T-helper 2 cell (primary cell): ENCODE measurements around the gene ABCA1.

Experiments used
- DNase-seq, 5 experiments: peaks; one replicate each; pipeline versions ENCODE4 v3.0.0 to v3.0.0-alpha.2; 2012 to 2022

Gene ABCA1

GRCh38 chr9:104835161-104835560 lies 92.8 kb downstream of the ABCA1 start:
- no peak for DNase-seq

GRCh38 chr9:104833696-104834095 lies 94.3 kb downstream of the ABCA1 start:
- DNase-seq: no peak

GRCh38 chr9:104831681-104832080 lies 96.3 kb downstream of the ABCA1 start:
- DNase-seq: peak in 1 of 5 experiments; percentile 15

DNA sequence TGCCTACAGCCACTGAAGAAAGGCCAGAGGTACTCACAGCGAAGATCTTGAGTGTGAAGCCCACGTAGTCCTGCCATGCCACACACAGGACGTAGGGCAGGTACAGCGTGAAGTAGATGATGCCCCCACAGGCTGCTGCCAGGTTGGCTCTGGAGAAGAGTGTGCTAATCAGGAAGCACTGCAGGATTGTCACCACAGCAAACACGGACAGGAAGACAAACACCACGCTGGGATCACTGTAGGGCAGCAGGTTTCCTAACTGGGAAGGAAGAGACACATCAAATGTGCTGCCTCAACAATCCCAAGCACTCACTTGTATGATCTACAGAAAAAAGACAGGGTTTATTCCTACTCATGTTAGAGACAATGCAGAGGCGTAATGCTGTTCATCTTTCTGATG lies 101.0 kb downstream of the ABCA1 start:
- DNase-seq: no peak

DNA sequence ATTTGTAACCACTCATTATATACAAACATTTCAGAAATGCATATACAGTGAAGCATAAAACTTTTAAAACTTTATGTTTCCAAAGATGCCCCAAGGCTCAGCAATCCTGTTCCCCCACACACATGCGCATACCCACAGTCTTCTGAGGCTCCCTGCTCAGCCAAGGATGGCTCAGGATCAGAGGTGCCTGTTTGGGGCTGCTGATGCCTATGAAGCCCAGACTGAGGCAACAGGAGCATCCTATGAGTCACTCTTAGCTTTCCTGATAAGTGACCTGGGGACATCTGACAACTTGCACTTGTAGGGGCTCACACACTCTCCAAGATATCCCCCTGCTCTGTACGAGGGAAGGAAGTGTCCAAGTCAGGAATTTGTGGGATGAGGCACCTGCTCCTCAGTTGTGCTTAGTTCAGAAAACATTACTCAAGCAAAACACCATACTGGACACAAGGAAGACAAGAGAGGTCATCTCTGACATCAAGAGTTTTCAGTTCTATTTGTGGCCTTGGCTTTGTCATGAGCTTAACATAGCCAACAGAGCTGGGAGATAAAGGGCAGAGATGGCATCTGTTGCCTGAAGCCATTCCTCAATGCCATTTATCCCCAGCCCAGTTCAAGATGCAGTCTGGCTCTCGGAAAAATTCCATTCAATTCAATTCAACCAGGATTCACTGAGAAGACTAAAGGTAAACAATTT lies 101.7 kb downstream of the ABCA1 start:
- no peak for DNase-seq

DNA sequence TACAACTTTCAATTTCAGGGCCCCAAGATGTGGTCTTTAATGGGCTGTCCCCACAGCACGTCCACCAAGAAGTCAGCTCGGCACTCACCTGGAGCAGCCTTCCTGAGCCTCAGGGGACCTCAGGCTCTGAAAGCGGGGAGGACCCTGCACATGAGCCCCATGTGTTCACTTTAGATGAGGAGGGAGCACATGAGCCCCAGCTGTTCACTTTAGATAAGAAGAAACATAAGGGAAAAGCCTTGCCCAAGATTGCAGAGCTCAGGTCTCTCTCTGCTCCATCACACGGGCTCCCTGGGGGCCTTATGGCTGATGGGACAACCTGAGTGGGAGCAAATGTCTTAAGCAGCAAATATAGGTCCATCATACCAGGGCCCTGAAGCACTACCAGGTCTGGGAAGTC lies 107.6 kb downstream of the ABCA1 start:
- no peak for DNase-seq

- no peak for DNase-seq
Observed at GRCh38 chr9:104819033-104819432, 108.9 kb downstream of the ABCA1 start.

GRCh38 chr9:104817437-104817836 lies 110.5 kb downstream of the ABCA1 start:
- DNase-seq: no peak

DNA sequence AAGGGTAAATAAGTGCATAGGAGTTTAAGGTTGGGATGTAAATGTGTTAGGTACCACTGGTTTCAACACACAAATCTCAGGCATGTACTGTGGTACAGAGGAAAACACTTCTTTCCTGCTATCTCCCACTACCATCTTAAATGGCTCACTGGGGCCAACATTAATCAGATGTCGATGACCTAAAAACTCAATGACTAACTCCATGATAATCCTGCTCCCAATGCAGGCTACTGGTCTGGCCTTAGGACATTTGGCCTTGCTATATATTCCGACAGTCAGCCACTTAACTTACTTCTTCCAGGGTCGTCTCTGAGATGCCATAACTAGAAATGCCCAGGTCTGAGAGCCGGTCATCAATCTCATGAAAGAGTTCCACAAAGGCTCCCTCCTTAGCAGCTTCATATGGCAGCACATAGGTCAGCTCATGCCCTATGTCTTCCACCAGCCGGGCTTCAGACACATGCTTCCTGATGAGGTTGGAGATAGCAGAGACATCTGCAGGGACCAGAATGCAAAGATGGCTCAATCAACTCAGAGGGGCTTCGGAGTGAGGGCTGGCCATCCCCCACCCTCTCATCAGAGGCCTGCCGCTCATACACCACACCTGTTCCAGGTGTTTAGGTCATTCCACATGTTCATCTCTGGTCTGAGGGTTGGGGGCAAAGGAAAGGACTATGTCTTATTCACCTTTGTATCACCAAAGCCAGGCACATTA lies 111.9 kb downstream of the ABCA1 start:
- DNase-seq: no peak

DNA sequence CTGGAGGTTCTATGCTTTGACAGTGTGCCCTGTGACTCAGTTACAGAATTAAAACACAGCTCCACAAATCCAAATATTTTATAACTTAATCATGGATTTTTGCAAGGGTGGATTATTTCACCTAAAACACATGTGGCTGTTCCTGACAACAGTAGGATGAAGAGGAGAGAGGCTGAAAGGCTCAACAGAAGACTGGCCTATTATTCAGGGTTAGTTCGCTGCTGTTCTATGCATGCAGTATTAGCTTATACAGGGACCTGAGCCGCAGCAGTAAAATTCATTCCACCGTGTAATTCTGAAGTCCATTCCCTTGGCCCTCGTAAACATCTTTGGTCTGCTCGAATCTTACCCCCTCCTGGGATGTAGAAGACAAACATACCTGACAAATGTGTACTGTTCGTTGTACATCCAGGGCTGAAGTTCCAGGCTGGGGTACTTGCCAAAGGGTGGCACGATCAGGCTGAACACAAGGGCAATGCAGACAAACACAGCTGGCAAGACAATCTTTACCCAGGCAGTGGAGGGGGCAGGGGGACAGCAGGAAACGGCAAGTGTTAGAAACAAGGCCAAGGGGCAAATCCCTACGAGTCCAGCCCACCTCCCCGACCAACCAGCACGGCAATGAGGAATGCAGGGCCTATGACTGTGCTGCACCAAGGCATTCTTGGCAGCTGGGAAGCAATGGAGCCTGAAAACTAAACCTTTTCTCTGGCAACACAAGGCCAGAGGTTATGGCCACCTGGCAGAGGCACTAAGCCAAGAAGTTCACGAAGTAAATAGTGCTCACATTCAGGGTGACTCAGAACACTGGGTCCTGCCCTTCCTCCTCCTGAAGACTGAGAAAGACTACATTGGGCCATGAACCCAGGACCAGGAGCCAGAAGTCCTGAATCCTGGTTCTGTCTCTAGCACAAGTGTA lies 117.3 kb downstream of the ABCA1 start:
- no peak for DNase-seq

DNA sequence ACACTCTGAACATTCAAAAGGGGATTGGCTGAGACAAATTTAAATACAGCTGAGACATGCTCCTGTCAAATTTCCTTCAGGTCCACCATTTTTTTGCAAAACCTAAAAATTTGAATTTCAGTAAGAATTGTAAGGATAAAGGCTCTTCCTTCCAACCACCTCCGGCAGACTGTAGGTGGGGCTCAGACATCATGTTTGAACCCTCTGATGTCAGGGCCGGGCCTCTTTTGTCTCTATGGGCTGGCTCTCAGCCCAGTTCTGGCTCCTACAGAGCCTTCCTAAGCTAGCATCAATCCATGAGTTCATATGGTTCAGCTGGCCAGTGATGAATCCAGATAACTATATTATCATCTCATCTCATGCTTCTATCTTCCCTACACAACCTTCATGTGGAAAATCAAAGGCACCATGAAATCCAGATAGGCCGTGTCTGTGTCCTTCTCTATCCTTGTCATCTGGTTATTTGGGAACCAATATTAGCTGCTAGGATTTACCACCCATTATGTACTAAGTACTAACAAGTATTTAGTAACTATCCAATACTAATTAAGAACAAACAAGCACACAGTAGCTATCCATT lies 119.8 kb downstream of the ABCA1 start:
- DNase-seq: no peak

- no peak for DNase-seq
Observed at GRCh38 chr9:104805441-104805840, 122.5 kb downstream of the ABCA1 start.

DNA sequence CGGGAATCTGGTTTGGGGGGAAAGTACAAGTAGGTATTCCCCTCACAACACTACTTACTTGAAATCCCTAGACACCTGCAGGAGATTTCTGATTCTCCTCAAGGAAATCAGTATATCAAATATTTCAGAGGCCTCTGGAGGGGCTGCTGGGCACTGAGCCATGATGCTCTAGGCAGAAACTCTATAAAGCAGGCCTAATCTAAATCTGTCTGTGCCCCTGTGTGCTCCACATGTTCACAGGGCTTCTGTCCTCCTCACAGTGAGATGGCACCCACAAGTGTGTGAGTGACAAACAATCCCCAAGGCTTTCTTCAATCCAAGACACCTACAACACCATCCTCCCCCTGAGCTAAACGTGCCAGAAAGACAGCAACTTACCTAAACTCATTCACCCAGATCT lies 125.0 kb downstream of the ABCA1 start:
- no peak for DNase-seq

DNA sequence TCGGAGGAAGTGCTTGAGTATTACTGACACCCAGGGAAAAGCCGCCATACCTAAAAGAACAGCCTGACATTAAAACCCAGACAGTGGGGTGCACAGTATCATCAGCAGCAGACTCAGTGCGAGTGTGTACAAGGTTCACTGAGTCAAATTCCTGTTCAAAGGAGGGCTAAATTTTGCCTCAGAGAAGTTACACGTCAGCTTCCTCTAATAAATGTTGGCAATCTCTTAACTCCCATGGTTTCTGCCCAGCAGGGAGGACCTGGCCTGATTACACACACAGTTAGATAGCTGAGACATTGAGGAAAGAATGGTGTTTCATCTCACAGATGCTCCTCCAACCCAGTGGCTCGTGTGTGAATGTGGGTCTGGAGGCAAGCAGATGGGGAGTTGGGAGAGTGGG lies 125.8 kb downstream of the ABCA1 start:
- no peak for DNase-seq

DNA sequence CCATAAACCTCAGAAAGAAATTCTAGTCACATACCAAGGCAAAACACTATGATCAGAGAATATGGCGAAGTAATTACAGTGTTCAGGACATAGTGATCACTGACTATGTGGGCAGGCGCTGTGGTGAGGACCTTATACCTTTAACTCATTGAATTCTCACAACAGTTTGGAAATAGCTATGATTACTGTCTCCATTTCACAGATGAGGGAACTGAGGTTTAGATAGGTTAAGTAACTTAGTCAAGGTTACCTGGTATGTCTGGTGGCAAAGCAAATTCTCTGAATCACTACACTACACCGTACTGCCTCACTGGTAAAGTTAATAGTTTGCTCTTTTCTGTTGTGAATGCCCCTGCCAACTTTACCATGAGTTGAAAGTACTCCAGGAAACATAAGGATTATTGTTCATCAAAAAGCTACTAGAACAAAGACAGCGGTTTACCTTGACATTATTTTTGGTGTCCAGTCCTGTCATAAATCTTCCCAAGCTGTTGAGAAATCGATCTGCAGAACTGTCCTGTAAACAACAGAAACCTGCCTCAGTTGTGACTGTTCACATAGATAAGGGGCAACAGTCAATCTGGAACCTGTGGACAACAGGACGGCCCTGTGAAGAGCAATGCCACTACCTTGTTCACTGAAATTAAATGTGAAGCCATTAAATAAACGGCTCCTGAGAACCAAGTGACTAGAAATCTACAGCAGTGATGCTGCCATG lies 127.7 kb downstream of the ABCA1 start:
- no peak for DNase-seq

GRCh38 chr9:104798209-104798995 lies 129.6 kb downstream of the ABCA1 start:
- no peak for DNase-seq

GRCh38 chr9:104795857-104796256 lies 132.1 kb downstream of the ABCA1 start:
- no peak for DNase-seq

- DNase-seq: no peak
Observed at GRCh38 chr9:104795082-104795481, 132.9 kb downstream of the ABCA1 start.

- peak in 1 of 5 experiments; percentile 29 for DNase-seq
Observed at GRCh38 chr9:104794070-104794469, 133.9 kb downstream of the ABCA1 start.

GRCh38 chr9:104788251-104788650 lies 139.7 kb downstream of the ABCA1 start:
- DNase-seq: no peak

GRCh38 chr9:104787306-104788015 lies 140.5 kb downstream of the ABCA1 start:
- no peak for DNase-seq
